HG03066 (cell line): Measurements from ENCODE around the gene WIF1.

Experiments used
- ATAC-seq: cut with Tn5 transposase; IDR thresholded peaks from one replicate; pipeline ENCODE4 v1.9.1; 2021; ENCODE audit warnings: low read depth; ENCODE audit not compliant: unreplicated experiment

Gene WIF1

GRCh38 chr12:65123435-65124063 lies 2.4 kb upstream of the WIF1 start:
- no peak for ATAC-seq

DNA sequence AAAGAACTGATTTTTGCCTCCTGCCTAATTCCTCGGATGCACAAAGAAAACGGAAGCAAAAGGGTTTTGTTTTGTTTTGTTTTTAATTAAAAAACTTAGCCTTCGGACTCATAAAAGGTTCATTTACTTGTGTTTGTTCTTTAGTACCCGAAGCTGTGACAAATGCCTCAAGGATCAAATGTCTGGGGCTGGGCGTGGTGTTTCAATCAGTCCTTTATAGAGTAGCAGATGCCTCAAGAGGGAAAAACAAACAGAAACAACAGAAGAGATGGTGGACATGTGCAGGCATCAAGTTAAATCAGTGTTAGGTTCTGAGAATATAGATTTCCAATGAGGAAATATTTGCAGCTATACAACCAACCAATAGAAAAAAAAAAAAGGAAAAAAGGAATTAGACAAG lies 1.6 kb upstream of the WIF1 start:
- ATAC-seq = no peak

- no peak for ATAC-seq
Measured at GRCh38 chr12:65121956-65122469, 908 bp upstream of the WIF1 start.

GRCh38 chr12:65119063-65119462 lies 2.0 kb downstream of the WIF1 start:
- ATAC-seq = no peak

DNA sequence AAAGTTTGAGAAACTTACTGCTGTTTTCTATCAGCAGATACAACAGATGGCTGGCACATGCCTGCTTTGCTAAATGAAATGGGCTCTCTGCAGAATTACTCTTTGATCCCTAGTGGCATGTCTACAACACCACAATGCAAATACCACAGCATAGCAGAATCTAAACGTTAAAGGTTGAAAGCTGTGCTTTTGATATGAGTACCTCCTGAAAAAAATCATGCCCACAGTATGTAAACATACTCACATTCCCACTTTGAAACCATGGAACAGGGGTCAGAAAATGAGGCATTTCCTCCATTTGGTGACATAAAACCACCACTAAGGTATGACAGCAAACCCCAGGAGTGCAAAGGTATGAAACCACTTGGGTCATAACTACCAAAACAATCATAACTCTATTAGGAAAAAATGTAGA lies 7.5 kb downstream of the WIF1 start:
- no peak for ATAC-seq

GRCh38 chr12:65106948-65107347 lies 14.2 kb downstream of the WIF1 start:
- ATAC-seq = no peak

- ATAC-seq = no peak
Measured at GRCh38 chr12:65100140-65100539, 21.0 kb downstream of the WIF1 start.

GRCh38 chr12:65099182-65099581 lies 21.9 kb downstream of the WIF1 start:
- no peak for ATAC-seq

GRCh38 chr12:65098364-65098763 lies 22.7 kb downstream of the WIF1 start:
- ATAC-seq = no peak

DNA sequence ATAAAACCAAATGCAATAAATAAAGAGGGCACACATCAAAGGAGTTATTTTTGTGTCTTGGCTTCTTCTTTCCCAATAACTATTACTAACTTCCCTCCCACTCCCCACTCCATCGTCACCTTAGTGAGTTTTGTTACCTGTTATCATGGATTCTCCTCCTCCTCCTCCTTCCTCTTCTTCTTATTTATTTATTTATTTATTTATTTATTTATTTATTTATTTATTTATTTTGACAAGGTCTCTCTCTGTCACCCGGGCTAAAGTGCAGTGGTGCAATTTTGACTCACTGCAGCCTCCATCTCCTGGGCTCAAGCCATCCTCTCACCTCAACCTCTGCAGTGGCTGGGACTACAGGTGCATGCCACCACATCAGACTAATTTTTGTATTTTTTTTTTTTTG lies 26.4 kb downstream of the WIF1 start:
- ATAC-seq = no peak

- ATAC-seq = no peak
Measured at GRCh38 chr12:65093606-65094005, 27.5 kb downstream of the WIF1 start.

DNA sequence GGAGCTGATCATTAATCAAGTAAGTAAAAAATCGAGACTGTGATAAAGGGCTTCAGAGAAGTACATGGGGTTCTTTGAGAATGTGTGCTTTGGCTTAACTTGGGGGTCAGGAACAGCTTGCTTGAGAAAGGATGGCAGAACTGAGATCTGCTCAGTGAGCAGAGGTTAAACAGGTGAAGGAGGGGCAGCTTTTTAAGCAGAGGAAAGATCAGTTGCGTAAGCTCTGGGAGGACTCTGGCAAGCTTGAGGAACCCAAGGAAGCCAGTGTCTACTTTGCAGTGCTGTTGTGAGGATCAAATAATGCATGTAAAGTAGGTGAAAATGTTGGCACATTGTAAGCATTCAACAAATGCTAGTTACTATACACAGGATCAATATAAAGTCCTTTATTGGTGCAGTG lies 30.6 kb downstream of the WIF1 start:
- no peak for ATAC-seq

DNA sequence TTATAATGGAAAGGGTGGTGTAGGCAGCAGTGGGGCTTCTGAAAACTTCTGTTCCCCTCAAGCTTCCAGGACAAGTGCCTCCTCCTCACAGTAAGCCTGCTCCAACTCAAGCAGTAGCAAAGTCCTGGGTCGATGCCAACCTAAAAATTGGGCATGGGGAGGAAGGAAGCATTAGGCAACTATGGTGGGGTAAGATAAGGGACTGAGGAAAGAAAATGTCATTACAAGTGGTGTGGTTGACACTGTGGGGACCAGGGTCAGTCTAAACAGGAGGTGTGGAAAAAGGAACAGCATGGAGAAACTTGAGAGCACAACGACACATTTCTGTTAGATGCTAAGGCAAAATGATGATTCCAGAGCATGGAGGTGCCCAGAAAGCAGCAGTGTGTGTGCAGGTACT lies 34.9 kb downstream of the WIF1 start:
- no peak for ATAC-seq

GRCh38 chr12:65084579-65084978 lies 36.5 kb downstream of the WIF1 start:
- no peak for ATAC-seq

GRCh38 chr12:65083581-65083980 lies 37.5 kb downstream of the WIF1 start:
- no peak for ATAC-seq

GRCh38 chr12:65082406-65082805 lies 38.7 kb downstream of the WIF1 start:
- no peak for ATAC-seq

DNA sequence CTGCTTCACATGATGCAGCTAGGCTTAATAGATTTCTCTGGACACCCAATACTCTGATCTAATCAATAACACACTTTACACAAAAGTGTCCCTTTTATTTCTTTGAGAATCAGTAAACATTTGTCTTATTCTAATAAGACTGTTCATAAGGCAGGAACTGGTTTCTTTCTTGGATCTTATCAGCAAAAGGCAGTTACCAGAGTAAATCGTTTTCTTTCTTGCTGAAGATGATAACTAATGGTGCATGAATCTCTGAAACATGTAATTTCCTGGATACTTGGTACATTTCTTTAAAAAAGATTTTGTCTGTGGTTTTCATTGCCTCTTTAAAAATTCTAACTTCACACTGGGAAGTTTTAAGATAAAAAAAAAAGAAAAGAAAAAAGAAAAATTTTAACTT lies 39.6 kb downstream of the WIF1 start:
- no peak for ATAC-seq

- ATAC-seq = no peak
Measured at GRCh38 chr12:65074932-65075331, 46.2 kb downstream of the WIF1 start.

DNA sequence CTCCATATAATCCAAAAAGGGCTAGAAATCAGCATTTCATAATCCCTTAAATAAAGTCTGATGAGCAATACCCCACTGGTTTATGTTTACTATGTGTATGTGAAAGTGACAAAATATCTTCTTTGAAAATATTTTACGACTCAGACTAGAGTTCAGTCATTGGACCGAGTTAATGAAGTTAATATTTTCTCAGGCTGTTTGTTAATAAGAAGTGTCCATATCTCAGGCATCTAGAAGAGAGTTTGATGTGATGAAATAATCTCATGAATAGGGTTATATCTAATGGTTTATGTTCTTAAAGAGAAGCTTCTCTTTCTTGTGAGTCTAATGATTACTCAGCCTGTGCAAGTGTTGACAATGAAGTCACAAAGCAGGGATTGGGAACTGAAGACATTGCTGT lies 51.8 kb downstream of the WIF1 start:
- no peak for ATAC-seq

- ATAC-seq = no peak
Measured at GRCh38 chr12:65067383-65067782, 53.7 kb downstream of the WIF1 start.

DNA sequence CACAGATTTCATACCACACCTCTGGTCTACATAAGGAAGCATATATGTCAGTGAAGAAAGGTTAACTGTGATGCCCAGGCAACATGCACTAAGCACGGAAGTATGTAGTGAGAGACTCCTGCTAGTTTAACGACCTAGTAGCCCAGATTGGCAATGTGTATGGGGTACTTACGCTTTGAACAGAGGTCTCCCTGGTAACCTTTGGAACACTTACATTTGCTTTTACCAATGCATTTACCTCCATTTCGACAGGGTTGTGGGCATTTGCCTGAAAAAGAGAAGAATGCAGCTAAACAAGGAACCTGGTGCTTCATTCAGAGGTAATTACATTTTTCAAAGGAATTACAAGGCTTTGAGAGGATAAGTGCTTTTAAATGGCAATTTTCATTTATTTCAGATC lies 65.2 kb downstream of the WIF1 start:
- no peak for ATAC-seq

DNA sequence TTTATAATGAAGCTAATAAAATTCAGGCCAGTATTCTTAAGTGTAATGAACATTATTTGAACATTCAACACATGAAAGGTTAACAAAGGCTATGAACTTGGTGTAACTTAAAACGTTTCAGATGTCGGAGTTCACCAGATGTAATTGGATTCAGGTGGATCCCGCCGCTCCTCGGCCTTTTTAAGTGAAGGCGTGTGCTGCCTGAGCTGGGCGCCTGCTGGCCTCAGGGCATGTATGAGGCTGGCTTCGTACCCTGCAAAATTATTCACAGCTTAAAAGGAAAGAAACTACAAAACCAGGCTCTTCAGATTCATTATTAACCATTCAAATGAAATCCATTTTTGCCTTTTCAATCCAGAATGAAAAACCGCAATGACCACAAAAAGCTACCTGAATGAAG lies 69.9 kb downstream of the WIF1 start:
- no peak for ATAC-seq

DNA sequence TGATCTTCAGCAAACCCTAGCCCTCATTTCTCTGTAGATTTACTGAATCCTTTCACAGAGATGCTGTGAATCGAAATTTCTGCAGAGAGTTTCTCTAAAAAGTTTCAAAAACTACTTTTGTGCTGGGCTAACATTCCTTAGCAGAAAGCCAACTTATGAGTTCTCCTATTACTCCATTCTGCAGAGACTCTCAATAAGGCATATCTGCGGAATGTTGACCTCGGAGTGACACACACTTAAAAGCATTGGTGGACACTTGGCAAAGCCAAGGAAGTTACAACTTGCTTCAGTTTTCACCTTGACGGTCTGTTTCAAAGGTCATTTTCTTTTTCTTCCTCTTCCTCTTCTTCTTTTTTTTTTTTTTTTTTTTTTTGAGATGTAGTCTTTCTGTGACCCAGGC lies 75.8 kb downstream of the WIF1 start:
- no peak for ATAC-seq
